KMS-11 (cell line): ENCODE data around the gene MYLIP.

Source experiments
- H2AFZ ChIP-seq: fragments of 200-600 bp; sonication (generic); 2 replicates; pipeline ENCODE4 v1.6.1; 2016; ENCODE audit warnings: antibody characterized with exemption, mixed run types, low read depth
- H3K27ac ChIP-seq: fragments of 200-600 bp; sonication (generic); 2 replicates; pipeline ENCODE4 v1.6.1; 2016; ENCODE audit warnings: mild to moderate bottlenecking, mixed run types
- H3K27me3 ChIP-seq: fragments of 200-600 bp; sonication (generic); 2 replicates; pipeline ENCODE4 v1.6.1; 2017; ENCODE audit warnings: mild to moderate bottlenecking, low read depth, mixed run types, moderate library complexity; ENCODE audit not compliant: insufficient read depth
- H3K36me3 ChIP-seq: fragments of 200-600 bp; sonication (generic); 2 replicates; pipeline ENCODE4 v1.6.1; 2017; ENCODE audit warnings: mild to moderate bottlenecking, mixed run types; ENCODE audit not compliant: insufficient read depth
- H3K4me1 ChIP-seq: fragments of 200-600 bp; sonication (generic); 2 replicates; pipeline ENCODE4 v1.6.1; 2016; ENCODE audit warnings: mild to moderate bottlenecking, low read depth, mixed run types; ENCODE audit not compliant: poor library complexity, severe bottlenecking
- H3K4me2 ChIP-seq: fragments of 200-600 bp; sonication (generic); 2 replicates; pipeline ENCODE4 v1.7.0; 2016; ENCODE audit warnings: mild to moderate bottlenecking, mixed run types
- H3K4me3 ChIP-seq: fragments of 200-600 bp; sonication (generic); IDR thresholded peaks from 2 replicates; pipeline ENCODE4 v1.6.1; 2017; ENCODE audit warnings: low read depth, low read length, mixed read lengths; ENCODE audit not compliant: insufficient read depth
- H3K79me2 ChIP-seq: fragments of 200-600 bp; sonication (generic); 2 replicates; pipeline ENCODE4 v1.6.1; 2016; ENCODE audit warnings: low read depth, mixed run types; ENCODE audit not compliant: insufficient read depth
- H3K9ac ChIP-seq: fragments of 200-600 bp; sonication (generic); 2 replicates; pipeline ENCODE4 v1.6.1; 2016; ENCODE audit warnings: mild to moderate bottlenecking, mixed run types
- H4K20me1 ChIP-seq: fragments of 200-600 bp; sonication (generic); 2 replicates; pipeline ENCODE4 v1.6.1; 2016; ENCODE audit warnings: mild to moderate bottlenecking, mixed run types; ENCODE audit not compliant: insufficient read depth
- CTCF ChIP-seq: fragments of 200-600 bp; sonication (generic); conservative IDR thresholded peaks from 2 replicates; pipeline ENCODE4 v1.6.1; 2017; ENCODE audit warnings: low read depth, mild to moderate bottlenecking, antibody characterized with exemption, low read length, moderate library complexity, mixed read lengths

MYLIP gene

GRCh38 chr6:16135066-16135465, 6.2 kb downstream of the MYLIP start:
- Histone ChIP-seq H3K79me2 (peaks cover 95% of the 10 kb centered on the region), H3K9ac (no peak overlapping the region), H3K36me3 (no peaks in the 10 kb centered on the region; the same call in 1 of the 2 replicates), H2AFZ (no peak overlapping the region), H3K4me2 (peak overlapping the region; percentile 62; the same call in 1 of the 2 replicates), H4K20me1 (peaks cover 25% of the 10 kb centered on the region), H3K4me1 (peaks cover 72% of the 10 kb centered on the region), H3K4me3 (no peak overlapping the region), H3K27ac (no peak overlapping the region), H3K27me3 (no peaks in the 10 kb centered on the region)
- no peak for TF ChIP-seq CTCF

- Histone ChIP-seq H3K4me2 (peak overlapping the region; percentile 50; the same call in 1 of the 2 replicates), H3K79me2 (peaks cover 97% of the 10 kb centered on the region), H2AFZ (no peak overlapping the region), H3K27ac (no peak overlapping the region), H3K9ac (no peak overlapping the region), H3K4me3 (no peak overlapping the region), H3K36me3 (no peaks in the 10 kb centered on the region; the same call in 1 of the 2 replicates), H3K4me1 (peaks cover 72% of the 10 kb centered on the region), H4K20me1 (peaks cover 25% of the 10 kb centered on the region), H3K27me3 (no peaks in the 10 kb centered on the region)
- no peak for TF ChIP-seq CTCF
Observed at GRCh38 chr6:16136091-16136490, 7.2 kb downstream of the MYLIP start.

GRCh38 chr6:16136621-16137450, 8.0 kb downstream of the MYLIP start:
- peaks cover 25% of the 10 kb centered on the region for H4K20me1 ChIP-seq
- no peaks in the 10 kb centered on the region; the same call in 1 of the 2 replicates for H3K36me3 ChIP-seq
- H3K27me3 ChIP-seq = no peaks in the 10 kb centered on the region
- no peak overlapping the region for H3K9ac ChIP-seq
- H3K4me1 ChIP-seq = peaks cover 66% of the 10 kb centered on the region
- TF ChIP-seq CTCF = no peak
- peaks cover 90% of the 10 kb centered on the region for H3K79me2 ChIP-seq
- peak overlapping the region; percentile 50 for H3K4me2 ChIP-seq
- H2AFZ ChIP-seq = no peak overlapping the region
- no peak overlapping the region for H3K4me3 ChIP-seq
- H3K27ac ChIP-seq = no peak overlapping the region

- Histone ChIP-seq H3K4me1 (peaks cover 60% of the 10 kb centered on the region), H3K27ac (no peak overlapping the region), H3K4me2 (peak overlapping the region; percentile 50), H3K9ac (no peak overlapping the region), H3K27me3 (no peaks in the 10 kb centered on the region), H3K79me2 (peaks cover 84% of the 10 kb centered on the region), H3K36me3 (no peaks in the 10 kb centered on the region; the same call in 1 of the 2 replicates), H3K4me3 (no peak overlapping the region), H4K20me1 (peaks cover 25% of the 10 kb centered on the region), H2AFZ (no peak overlapping the region)
- no peak for TF ChIP-seq CTCF
Observed at GRCh38 chr6:16137451-16137801, 8.5 kb downstream of the MYLIP start.
